H9 (cell line): ENCODE data around the gene UTP25. TPM values are rescaled to one million over a fixed set of nuclear protein-coding genes. Genes with fewer than 3 reads are reported as not detected.

ENCODE experiments used
- DNase-seq: peaks from one replicate; pipeline ENCODE4 v3.0.0-alpha.2; 2017
- H2AFZ ChIP-seq: one replicate; pipeline ENCODE4 v1.6.1; 2013; ENCODE audit warnings: mild to moderate bottlenecking, low read length, control low read depth, moderate library complexity
- H2AK5ac ChIP-seq: 2 replicates; pipeline ENCODE4 v1.6.1; 2013; ENCODE audit warnings: low read length, control low read depth, mixed read lengths; ENCODE audit not compliant: insufficient read length
- H2BK120ac ChIP-seq: one replicate; pipeline ENCODE4 v1.6.1; 2013; ENCODE audit warnings: low read depth, mild to moderate bottlenecking, low read length, control low read depth, inconsistent platforms; ENCODE audit not compliant: poor library complexity, severe bottlenecking
- H2BK12ac ChIP-seq: 2 replicates; pipeline ENCODE4 v1.6.1; 2013; ENCODE audit warnings: low read length, control low read depth, mixed read lengths, low read depth; ENCODE audit not compliant: insufficient read length
- H2BK15ac ChIP-seq: 2 replicates; pipeline ENCODE4 v1.6.1; 2013; ENCODE audit warnings: low read depth, low read length, control low read depth
- H2BK20ac ChIP-seq: one replicate; pipeline ENCODE4 v1.6.1; 2013; ENCODE audit warnings: low read depth, mild to moderate bottlenecking, low read length, control low read depth, inconsistent platforms; ENCODE audit not compliant: poor library complexity, severe bottlenecking
- H2BK5ac ChIP-seq: 2 replicates; pipeline ENCODE4 v1.6.1; 2013; ENCODE audit warnings: low read length, control low read depth, mixed read lengths; ENCODE audit not compliant: insufficient read length
- H3K14ac ChIP-seq: 2 replicates; pipeline ENCODE4 v1.6.1; 2013; ENCODE audit warnings: low read length, control low read depth; ENCODE audit not compliant: insufficient read depth
- H3K18ac ChIP-seq: 2 replicates; pipeline ENCODE4 v1.6.1; 2013; ENCODE audit warnings: low read depth, mild to moderate bottlenecking, mixed read lengths, low read length, control low read depth; ENCODE audit not compliant: insufficient read length
- H3K23ac ChIP-seq: 2 replicates; pipeline ENCODE4 v1.6.1; 2013; ENCODE audit warnings: low read length, control low read depth, mixed read lengths, low read depth; ENCODE audit not compliant: insufficient read length
- H3K23me2 ChIP-seq: 2 replicates; pipeline ENCODE4 v1.6.1; 2013; ENCODE audit warnings: low read depth, mild to moderate bottlenecking, mixed read lengths, low read length, control low read depth; ENCODE audit not compliant: insufficient read length, poor library complexity, severe bottlenecking
- H3K27ac ChIP-seq: 2 replicates; pipeline ENCODE4 v1.5.1; 2013; ENCODE audit warnings: low read length, control low read depth, mixed read lengths, low read depth; ENCODE audit not compliant: insufficient read length
- H3K27me3 ChIP-seq: 2 replicates; pipeline ENCODE4 v1.6.1; 2013; ENCODE audit warnings: low read length, control low read depth, inconsistent platforms; ENCODE audit not compliant: insufficient read depth
- H3K4ac ChIP-seq: 2 replicates; pipeline ENCODE4 v1.6.1; 2013; ENCODE audit warnings: low read depth, mild to moderate bottlenecking, control low read depth, inconsistent platforms, low read length, moderate library complexity
- H3K4me1 ChIP-seq: 2 replicates; pipeline ENCODE4 v1.6.1; 2013; ENCODE audit warnings: low read length, control low read depth, inconsistent platforms; ENCODE audit not compliant: insufficient read depth
- H3K4me2 ChIP-seq: 2 replicates; pipeline ENCODE4 v1.6.1; 2013; ENCODE audit warnings: low read length, control low read depth, mixed read lengths; ENCODE audit not compliant: insufficient read length, insufficient read depth
- H3K56ac ChIP-seq: 2 replicates; pipeline ENCODE4 v1.6.1; 2013; ENCODE audit warnings: low read depth, mild to moderate bottlenecking, mixed read lengths, low read length, control low read depth; ENCODE audit not compliant: insufficient read length
- H3K79me1 ChIP-seq: 2 replicates; pipeline ENCODE4 v1.6.1; 2013; ENCODE audit warnings: low read depth, mild to moderate bottlenecking, moderate library complexity, low read length, control low read depth, inconsistent platforms; ENCODE audit not compliant: insufficient read depth, poor library complexity, severe bottlenecking
- H3K79me2 ChIP-seq: 2 replicates; pipeline ENCODE4 v1.6.1; 2013; ENCODE audit warnings: low read length, control low read depth, inconsistent platforms; ENCODE audit not compliant: insufficient read depth
- H3K9ac ChIP-seq: 2 replicates; pipeline ENCODE4 v1.6.1; 2013; ENCODE audit warnings: low read length, control low read depth, mixed read lengths; ENCODE audit not compliant: insufficient read length; ENCODE audit errors: extremely low read depth
- H3K9me3 ChIP-seq: one replicate; pipeline ENCODE4 v1.6.1; 2013; ENCODE audit warnings: low read depth, low read length, inconsistent platforms; ENCODE audit not compliant: control insufficient read depth
- H3T11ph ChIP-seq: one replicate; pipeline ENCODE4 v1.6.1; 2013; ENCODE audit warnings: mild to moderate bottlenecking, low read length, control low read depth, inconsistent platforms
- H4K20me1 ChIP-seq: one replicate; pipeline ENCODE4 v1.6.1; 2013; ENCODE audit not compliant: control insufficient read depth, insufficient read length, insufficient read depth
- H4K5ac ChIP-seq: 2 replicates; pipeline ENCODE4 v1.6.1; 2013; ENCODE audit warnings: low read depth, mild to moderate bottlenecking, mixed read lengths, low read length, control low read depth; ENCODE audit not compliant: insufficient read length
- H4K8ac ChIP-seq: replicated peaks from 2 replicates; pipeline ENCODE4 v1.6.1; 2013; ENCODE audit warnings: low read length, control low read depth, mixed read lengths, low read depth; ENCODE audit not compliant: insufficient read length
- H4K91ac ChIP-seq: 2 replicates; pipeline ENCODE4 v1.6.1; 2013; ENCODE audit warnings: low read depth, mild to moderate bottlenecking, moderate library complexity, mixed read lengths, low read length, control low read depth; ENCODE audit not compliant: insufficient read length
- H3K27ac Mint-ChIP-seq, 3 experiments: 2 replicates in 2 of 3; 3 replicates in 1 of 3; pipeline ENCODE4 v1.8.0; 2020 to 2021; ENCODE audit warnings: mixed read lengths in 3 of 3, mild to moderate bottlenecking in 1 of 3, moderate library complexity in 1 of 3
- H3K27me3 Mint-ChIP-seq: 2 replicates; pipeline ENCODE4 v1.8.0; 2021; ENCODE audit warnings: low read depth, mild to moderate bottlenecking, moderate library complexity, mixed read lengths
- H3K36me3 Mint-ChIP-seq, 3 experiments: 2 replicates in 2 of 3; 3 replicates in 1 of 3; pipeline ENCODE4 v1.8.0; 2020 to 2021; ENCODE audit warnings: low read depth in 3 of 3, mixed read lengths in 3 of 3; ENCODE audit not compliant: insufficient read depth in 1 of 3
- H3K4me1 Mint-ChIP-seq, 2 experiments: 2 replicates each; pipeline ENCODE4 v1.8.0; 2020; ENCODE audit warnings: mixed read lengths in 2 of 2
- H3K4me3 Mint-ChIP-seq, 2 experiments: 2 replicates in 1 of 2; 3 replicates in 1 of 2; pipeline ENCODE4 v1.8.0; 2020 to 2021; ENCODE audit warnings: mild to moderate bottlenecking in 2 of 2, mixed read lengths in 2 of 2, moderate library complexity in 1 of 2
- H3K9me3 Mint-ChIP-seq, 2 experiments: 2 replicates in 1 of 2; 3 replicates in 1 of 2; pipeline ENCODE4 v1.8.0; 2020; ENCODE audit warnings: mild to moderate bottlenecking in 2 of 2, mixed read lengths in 2 of 2, moderate library complexity in 1 of 2
- WGBS: extraction: QIAGEN DNeasy Blood & Tissue Kit; methylation state at CpG from one replicate; pipeline ENCODE4 v1.1.7; 2013; ENCODE audit warnings: missing lambda C conversion rate, low lambda C conversion rate, mixed read lengths; ENCODE audit not compliant: insufficient read length; ENCODE audit errors: extremely low coverage; 5-methylcytosine and 5-hydroxymethylcytosine counted together
- total RNA-seq: library from RNA; stranded (reverse); gene quantifications from 2 replicates; pipeline ENCODE4 v1.2.1, GENCODE V29; 2021
- TF ChIP-seq, protein P1 (sequence below): fragments of 200-600 bp; sonication (generic); conservative IDR thresholded peaks from 3 replicates; pipeline ENCODE4 v1.8.0; 2021; ENCODE audit warnings: antibody characterized with exemption, mild to moderate bottlenecking

UTP25 gene
- total RNA-seq, 1 experiment from 2014 or later: 12.9 TPM

DNA sequence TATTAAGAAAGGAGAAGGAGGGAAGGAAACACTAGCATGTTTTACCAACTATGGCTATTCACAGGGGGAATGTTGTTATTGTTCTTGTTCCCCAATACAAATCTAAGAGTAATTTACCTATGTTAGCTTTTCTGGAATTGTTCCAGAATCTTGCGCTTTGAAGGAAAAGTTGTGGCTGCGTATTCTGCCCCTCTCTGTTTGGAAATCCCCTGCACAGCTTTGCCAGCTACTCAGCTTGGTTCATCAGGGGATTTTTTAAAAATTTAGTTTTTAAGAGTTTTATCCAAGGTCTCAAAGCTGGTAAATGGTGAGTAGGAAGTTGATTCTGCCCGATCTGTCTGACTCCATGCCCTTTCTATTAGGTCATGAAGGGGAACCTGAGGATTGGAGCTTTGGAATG is 12.3 kb upstream of the UTP25 start:
- no peaks in the 10 kb centered on the region for H3K9me3 ChIP-seq
- Mint-ChIP-seq H3K9me3 (no peaks in the 10 kb centered on the region), H3K27ac (no peak overlapping the region), H3K27me3 (peaks cover 11% of the 10 kb centered on the region), H3K4me1 (peaks cover 6 to 10% of the 10 kb centered on the region in 2 experiments), H3K36me3 (no peaks in the 10 kb centered on the region), H3K4me3 (no peak overlapping the region)
- no peak overlapping the region for H2BK12ac ChIP-seq
- no peak overlapping the region for H2BK120ac ChIP-seq
- no peak overlapping the region for H3K18ac ChIP-seq
- no peak overlapping the region for H2BK5ac ChIP-seq
- no peak overlapping the region for H2BK20ac ChIP-seq
- no peak overlapping the region for H3K27ac ChIP-seq
- no peak overlapping the region for H2AK5ac ChIP-seq
- TF ChIP-seq, protein P1, sequence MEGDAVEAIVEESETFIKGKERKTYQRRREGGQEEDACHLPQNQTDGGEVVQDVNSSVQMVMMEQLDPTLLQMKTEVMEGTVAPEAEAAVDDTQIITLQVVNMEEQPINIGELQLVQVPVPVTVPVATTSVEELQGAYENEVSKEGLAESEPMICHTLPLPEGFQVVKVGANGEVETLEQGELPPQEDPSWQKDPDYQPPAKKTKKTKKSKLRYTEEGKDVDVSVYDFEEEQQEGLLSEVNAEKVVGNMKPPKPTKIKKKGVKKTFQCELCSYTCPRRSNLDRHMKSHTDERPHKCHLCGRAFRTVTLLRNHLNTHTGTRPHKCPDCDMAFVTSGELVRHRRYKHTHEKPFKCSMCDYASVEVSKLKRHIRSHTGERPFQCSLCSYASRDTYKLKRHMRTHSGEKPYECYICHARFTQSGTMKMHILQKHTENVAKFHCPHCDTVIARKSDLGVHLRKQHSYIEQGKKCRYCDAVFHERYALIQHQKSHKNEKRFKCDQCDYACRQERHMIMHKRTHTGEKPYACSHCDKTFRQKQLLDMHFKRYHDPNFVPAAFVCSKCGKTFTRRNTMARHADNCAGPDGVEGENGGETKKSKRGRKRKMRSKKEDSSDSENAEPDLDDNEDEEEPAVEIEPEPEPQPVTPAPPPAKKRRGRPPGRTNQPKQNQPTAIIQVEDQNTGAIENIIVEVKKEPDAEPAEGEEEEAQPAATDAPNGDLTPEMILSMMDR: no peak
- no peaks in the 10 kb centered on the region for H3K23me2 ChIP-seq
- no peak overlapping the region for H4K91ac ChIP-seq
- no peaks in the 10 kb centered on the region for H4K20me1 ChIP-seq
- no peaks in the 10 kb centered on the region for H3K79me1 ChIP-seq
- H3K4me1 ChIP-seq: no peaks in the 10 kb centered on the region
- H3T11ph ChIP-seq: no peak overlapping the region
- no peak overlapping the region for H3K14ac ChIP-seq
- no peak overlapping the region for H3K9ac ChIP-seq
- H4K8ac ChIP-seq: no peak overlapping the region
- H2BK15ac ChIP-seq: no peak overlapping the region
- no CpG with 5 or more reads among the region's 3 CpGs for WGBS
- no peak overlapping the region for H2AFZ ChIP-seq
- no peak overlapping the region for H3K23ac ChIP-seq
- H3K4me2 ChIP-seq: no peak overlapping the region
- H3K4ac ChIP-seq: no peak overlapping the region
- no peak overlapping the region for H3K56ac ChIP-seq
- no peaks in the 10 kb centered on the region; the same call in 1 of the 2 replicates for H3K27me3 ChIP-seq
- DNase-seq: no peak
- no peak overlapping the region for H4K5ac ChIP-seq
- no peaks in the 10 kb centered on the region; the same call in 1 of the 2 replicates for H3K79me2 ChIP-seq
